GM12875 (cell line): ENCODE results near the gene WWP2.

ENCODE experiments used
- H3K4me3 ChIP-seq: one replicate; pipeline ENCODE4 v1.5.1; 2011; ENCODE audit warnings: low read depth, low read length, control low read depth
- CTCF ChIP-seq: IDR thresholded peaks from 2 replicates; pipeline ENCODE4 v1.5.1; 2011; ENCODE audit warnings: low read depth, mild to moderate bottlenecking, control low read depth, inconsistent platforms, low read length, moderate library complexity, borderline replicate concordance; ENCODE audit not compliant: insufficient read depth

WWP2 gene

GRCh38 chr16:69761983-69762813 is at the start of gene WWP2:
WWP2 (plus strand) TSS chr16:69762332; CDS start chr16:69787011, 24,679 bp downstream.
- H3K4me3 ChIP-seq = peak within 1 kb of the TSS; percentile 56
- no peak for TF ChIP-seq CTCF

- H3K4me3 ChIP-seq = no peak overlapping the region
- TF ChIP-seq CTCF = no peak
Observed at GRCh38 chr16:69712914-69713581, 49.1 kb upstream of the WWP2 start.

- no peak overlapping the region for H3K4me3 ChIP-seq
- TF ChIP-seq CTCF = no peak
Observed at GRCh38 chr16:69717066-69717465, 45.1 kb upstream of the WWP2 start.

GRCh38 chr16:69718111-69718764 is 43.9 kb upstream of the WWP2 start:
- H3K4me3 ChIP-seq = no peak overlapping the region
- TF ChIP-seq CTCF = no peak

GRCh38 chr16:69720822-69721430 is 41.2 kb upstream of the WWP2 start:
- no peak for TF ChIP-seq CTCF
- H3K4me3 ChIP-seq = no peak overlapping the region

- no peak for TF ChIP-seq CTCF
- no peak overlapping the region for H3K4me3 ChIP-seq
Observed at GRCh38 chr16:69721441-69721957, 40.6 kb upstream of the WWP2 start.
